Muscle of leg (tissue), 11 donors: ENCODE measurements around the gene PLXNB2. TPM values are rescaled to one million over a fixed set of nuclear protein-coding genes. Genes with fewer than 3 reads are reported as not detected.
"Not testable (repeated sequence)": the region's sequence is repeated elsewhere in the genome, so short reads cannot be mapped to it uniquely, and the experiment has no call there.

Source experiments
- DNase-seq: peaks from one replicate; pipeline ENCODE4 v3.0.0; 2013
- H3K27ac ChIP-seq: one replicate; pipeline ENCODE4 v1.5.1; 2013; ENCODE audit warnings: mild to moderate bottlenecking, low read length, control low read depth
- H3K27me3 ChIP-seq: one replicate; pipeline ENCODE4 v1.6.1; 2013; ENCODE audit warnings: low read length; ENCODE audit not compliant: control insufficient read depth, insufficient read depth
- H3K36me3 ChIP-seq: one replicate; pipeline ENCODE4 v1.6.1; 2013; ENCODE audit warnings: low read length; ENCODE audit not compliant: control insufficient read depth, insufficient read depth
- H3K4me1 ChIP-seq: one replicate; pipeline ENCODE4 v1.6.1; 2013; ENCODE audit warnings: low read length; ENCODE audit not compliant: control insufficient read depth, insufficient read depth
- H3K4me3 ChIP-seq: one replicate; pipeline ENCODE4 v1.5.1; 2013; ENCODE audit warnings: low read length, control low read depth
- H3K9me3 ChIP-seq: replicated peaks from 2 replicates; pipeline ENCODE4 v1.6.1; 2013; ENCODE audit warnings: low read depth, low read length; ENCODE audit not compliant: control insufficient read depth
- WGBS: methylation state at CpG from one replicate; pipeline ENCODE4 v1.1.5; 2013; ENCODE audit warnings: missing lambda C conversion rate; ENCODE audit not compliant: insufficient coverage; 5-methylcytosine and 5-hydroxymethylcytosine counted together
- polyA plus RNA-seq, 8 donors: library from polyadenylated mRNA; unstranded; fragments of 120-200 nt; gene quantifications; one replicate each; pipeline versions ENCODE4 v1.2.1 to v1.2.3, GENCODE V29; 2013; ENCODE audit warnings: inconsistent platforms in 1 of 8, low replicate concordance in 1 of 8; ENCODE audit not compliant: insufficient read length in 8 of 8, insufficient read depth in 1 of 8
- total RNA-seq: library from RNA; stranded (reverse); fragments of 120-200 nt; gene quantifications from one replicate; pipeline ENCODE4 v1.2.4, GENCODE V29; 2013

Gene PLXNB2
- total and polyA plus RNA-seq, 9 donors = 36.9 to 110 (median 93.3) TPM

DNA sequence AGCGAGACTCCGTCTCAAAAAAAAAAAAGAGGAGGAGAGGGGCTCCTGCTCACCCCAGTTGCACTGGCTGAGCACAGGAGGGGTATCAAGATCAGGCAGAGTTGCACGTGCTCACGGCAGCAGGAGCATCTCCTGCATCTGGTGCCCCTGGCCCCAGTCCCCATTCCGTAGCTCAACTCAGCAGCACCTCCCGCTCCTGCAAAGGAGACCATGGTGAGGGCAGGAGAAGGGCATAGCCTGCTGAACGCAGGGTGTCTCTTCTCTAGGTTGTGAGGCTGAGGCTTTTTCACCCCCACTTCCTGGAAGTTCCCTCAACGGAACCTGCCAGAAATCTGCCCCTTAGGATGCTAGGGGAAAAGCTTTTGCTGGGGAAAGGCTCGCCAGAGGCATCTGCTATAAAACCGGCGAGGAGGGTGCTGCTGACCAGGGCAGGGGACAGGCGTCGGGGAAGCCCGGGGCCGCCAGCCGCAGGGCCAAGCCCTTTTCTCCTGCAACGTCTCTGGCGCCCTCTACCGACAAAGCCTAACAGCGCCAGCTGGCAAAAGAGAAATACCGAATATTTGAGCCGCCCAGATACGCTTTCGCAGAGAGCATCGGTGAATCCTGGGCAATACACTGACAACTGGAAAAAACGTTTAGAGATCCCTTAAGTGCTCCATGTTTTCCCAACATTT lies 34.7 kb upstream of the PLXNB2 start:
- peak; percentile 94 for DNase-seq
- 1% methylated on average over 19 of the region's 26 CpGs for WGBS

DNA sequence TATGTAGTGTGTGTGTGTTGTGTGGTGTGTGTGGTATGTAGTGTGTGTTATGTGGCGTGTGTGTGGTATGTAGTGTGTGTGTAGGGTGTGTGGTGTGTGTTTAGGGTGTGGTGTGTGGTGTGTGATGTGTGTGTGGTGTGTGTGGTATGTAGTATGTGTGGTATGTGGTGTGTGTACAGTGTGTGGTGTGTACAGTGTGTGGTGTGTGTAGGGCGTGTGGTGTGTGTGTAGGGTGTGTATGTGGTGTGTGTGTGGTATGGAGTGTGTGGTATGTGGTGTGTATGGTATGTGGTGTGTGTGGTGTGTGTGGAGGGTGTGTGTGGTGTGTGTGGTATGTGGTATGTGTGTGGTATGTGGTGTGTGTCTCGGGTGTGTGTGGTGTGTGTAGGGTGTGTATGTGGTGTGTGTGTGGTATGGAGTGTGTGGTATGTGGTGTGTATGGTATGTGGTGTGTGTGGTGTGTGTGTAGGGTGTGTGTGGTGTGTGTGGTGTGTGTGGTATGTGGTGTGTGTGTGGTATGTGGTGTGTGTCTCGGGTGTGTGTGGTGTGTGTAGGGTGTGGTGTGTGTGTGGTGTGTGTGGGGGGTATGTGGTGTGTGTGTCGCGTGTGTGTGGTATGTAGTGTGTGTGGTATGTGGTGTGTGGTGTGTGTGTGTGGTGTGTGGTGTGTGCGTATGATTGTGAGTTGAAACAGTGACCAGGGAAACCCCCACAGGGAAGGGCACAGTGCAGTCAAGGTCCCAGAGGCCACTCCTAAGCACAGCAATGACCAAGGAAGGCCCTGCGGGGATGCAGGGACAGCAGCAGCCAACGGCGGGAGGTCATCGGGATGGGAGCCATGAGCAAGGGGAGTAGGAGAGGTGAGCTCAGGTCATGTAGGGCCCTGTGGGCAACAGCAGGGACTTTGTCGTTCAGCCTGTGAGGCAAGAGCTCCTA lies 32.8 kb upstream of the PLXNB2 start:
- peaks cover 7% of the 10 kb centered on the region for H3K4me1 ChIP-seq
- no peaks in the 10 kb centered on the region for H3K9me3 ChIP-seq
- no peak overlapping the region for H3K27ac ChIP-seq
- H3K36me3 ChIP-seq = no peaks in the 10 kb centered on the region
- no peaks in the 10 kb centered on the region for H3K27me3 ChIP-seq
- no peak overlapping the region for H3K4me3 ChIP-seq
- no peak for DNase-seq
- WGBS = 59% methylated on average over 7 of the region's 12 CpGs

More for the DNA sequence above, 34.7 kb upstream of the PLXNB2 start:
- H3K9me3 ChIP-seq = no peaks in the 10 kb centered on the region
- peak overlapping the region; percentile 52 for H3K4me3 ChIP-seq
- peaks cover 2% of the 10 kb centered on the region for H3K36me3 ChIP-seq
- H3K4me1 ChIP-seq = peaks cover 13% of the 10 kb centered on the region
- H3K27ac ChIP-seq = no peak overlapping the region
- no peaks in the 10 kb centered on the region for H3K27me3 ChIP-seq

DNA sequence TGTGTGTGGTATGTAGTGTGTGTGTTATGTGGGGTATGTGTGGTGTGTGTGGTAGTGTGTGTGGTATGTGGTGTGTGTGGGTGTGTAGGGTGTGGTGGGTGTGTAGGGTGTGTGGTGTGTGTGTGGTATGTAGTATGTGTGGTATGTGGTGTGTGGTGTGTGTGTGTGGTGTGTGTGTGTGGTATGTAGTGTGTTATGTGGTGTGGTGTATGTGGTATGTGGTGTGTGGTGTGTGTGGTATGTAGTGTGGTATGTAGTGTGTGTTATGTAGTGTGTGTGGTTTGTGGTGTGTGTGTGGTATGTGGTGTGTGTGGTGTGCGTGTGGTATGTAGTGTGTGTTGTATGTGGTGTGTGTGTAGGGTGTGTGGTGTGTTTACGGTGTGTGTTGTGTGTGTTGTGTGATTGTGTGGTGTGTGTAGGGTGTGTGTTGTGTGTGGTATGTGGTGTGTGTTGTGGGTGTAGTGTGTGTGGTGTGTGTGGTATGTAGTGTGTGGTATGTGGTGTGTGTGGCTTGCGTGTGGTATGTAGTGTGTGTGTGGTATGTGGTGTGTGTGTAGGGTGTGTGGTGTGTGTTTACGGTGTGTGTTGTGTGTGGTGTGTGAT lies 31.5 kb upstream of the PLXNB2 start:
- 94% methylated on average over 4 of the region's 4 CpGs for WGBS
- Histone ChIP-seq H3K4me1 (peaks cover 7% of the 10 kb centered on the region), H3K36me3 (no peaks in the 10 kb centered on the region), H3K27ac (no peak overlapping the region), H3K9me3 (no peaks in the 10 kb centered on the region), H3K4me3 (no peak overlapping the region), H3K27me3 (no peaks in the 10 kb centered on the region)
- DNase-seq = no peak

DNA sequence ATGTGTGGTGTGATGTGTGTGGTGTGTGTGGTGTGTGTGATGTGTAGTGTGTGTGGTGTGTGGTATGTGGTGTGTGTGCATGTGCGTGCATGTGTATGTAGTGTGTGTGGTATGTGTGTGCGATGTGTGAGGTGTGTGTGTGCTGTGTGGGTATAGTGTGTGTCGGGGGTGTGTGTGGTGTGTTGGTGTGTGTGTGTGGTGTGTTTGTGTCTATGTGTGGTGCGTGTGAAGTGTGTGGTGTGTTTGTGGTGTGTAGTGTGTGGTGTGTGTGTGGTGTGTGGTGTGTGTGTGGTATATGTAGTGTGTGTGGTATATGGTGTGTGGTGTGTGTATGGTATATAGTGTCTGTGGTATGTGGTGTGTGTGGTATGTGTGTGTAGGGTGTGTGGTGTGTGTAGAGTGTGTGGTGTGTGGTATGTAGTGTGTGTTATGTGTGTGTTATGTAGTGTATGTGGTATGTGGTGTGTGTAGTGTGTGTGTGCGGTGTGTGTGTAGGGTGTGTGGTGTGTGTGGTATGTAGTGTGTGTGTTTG lies 30.7 kb upstream of the PLXNB2 start:
- 100% methylated on average over 5 of the region's 5 CpGs for WGBS
- Histone ChIP-seq H3K4me1 (peaks cover 7% of the 10 kb centered on the region), H3K27me3 (no peaks in the 10 kb centered on the region), H3K9me3 (no peaks in the 10 kb centered on the region), H3K27ac (no peak overlapping the region), H3K4me3 (no peak overlapping the region), H3K36me3 (no peaks in the 10 kb centered on the region)
- DNase-seq = no peak

DNA sequence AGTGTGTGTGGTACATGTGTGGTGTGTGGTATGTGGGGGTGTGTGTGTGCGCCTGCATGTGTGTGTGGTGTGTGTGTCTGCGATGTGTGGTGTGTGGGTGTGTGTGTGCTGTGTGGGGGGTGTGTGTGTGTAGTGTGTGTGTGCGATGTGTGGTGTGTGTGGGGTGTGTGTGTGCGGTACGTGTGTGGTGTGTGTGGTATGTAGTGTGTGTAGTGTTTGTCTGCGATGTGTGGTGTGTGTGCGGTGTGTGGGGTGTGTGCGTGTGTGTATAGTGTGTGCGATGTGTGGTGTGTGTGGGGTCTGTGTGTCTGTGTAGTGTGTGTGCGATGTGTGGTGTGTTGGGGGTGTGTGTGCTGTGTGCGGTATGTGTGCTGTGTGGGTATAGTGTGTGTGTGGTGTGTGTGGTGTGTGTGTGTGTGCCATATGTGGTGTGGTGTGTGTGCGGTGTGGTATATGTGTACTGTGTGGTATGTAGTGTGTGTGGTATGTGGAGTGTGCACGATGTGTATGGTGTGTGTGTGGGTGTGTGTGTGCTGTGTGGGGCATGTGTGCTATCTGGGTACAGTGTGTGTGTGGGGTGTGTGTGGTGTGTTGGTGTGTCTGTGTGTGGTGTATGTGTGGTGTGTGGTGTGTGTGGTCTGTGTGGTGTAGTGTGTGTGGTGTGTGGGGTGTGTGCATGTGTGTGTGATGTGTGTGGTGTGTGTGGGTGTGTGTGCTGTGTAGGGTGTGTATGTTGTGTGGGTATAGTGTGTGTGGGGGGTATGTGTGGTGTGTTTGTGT lies 30.0 kb upstream of the PLXNB2 start:
- Histone ChIP-seq H3K4me1 (peaks cover 5% of the 10 kb centered on the region), H3K36me3 (no peaks in the 10 kb centered on the region), H3K27ac (no peak overlapping the region), H3K4me3 (no peak overlapping the region), H3K9me3 (no peaks in the 10 kb centered on the region), H3K27me3 (no peaks in the 10 kb centered on the region)
- no peak for DNase-seq
- WGBS = over 99% methylated on average over 12 of the region's 13 CpGs

DNA sequence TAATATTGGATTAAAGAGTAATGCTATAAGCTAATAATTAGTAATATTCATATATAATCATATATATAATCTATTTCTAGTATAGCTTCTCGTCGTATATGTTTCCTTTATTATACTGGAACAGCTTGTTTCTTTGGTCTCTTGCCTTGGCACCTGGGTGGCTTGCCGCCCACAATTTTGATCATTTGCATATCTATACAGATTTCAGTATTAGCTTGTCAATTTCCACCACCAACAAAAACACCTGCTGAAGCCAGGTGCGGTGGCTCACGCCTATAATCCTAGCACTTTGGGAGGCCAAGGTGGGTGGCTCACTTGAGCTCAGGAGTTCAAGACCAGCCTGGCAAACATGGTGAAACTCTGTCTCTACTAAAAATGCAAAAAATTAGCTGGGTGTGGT lies 27.0 kb upstream of the PLXNB2 start:
- not testable (repeated sequence) for DNase-seq

DNA sequence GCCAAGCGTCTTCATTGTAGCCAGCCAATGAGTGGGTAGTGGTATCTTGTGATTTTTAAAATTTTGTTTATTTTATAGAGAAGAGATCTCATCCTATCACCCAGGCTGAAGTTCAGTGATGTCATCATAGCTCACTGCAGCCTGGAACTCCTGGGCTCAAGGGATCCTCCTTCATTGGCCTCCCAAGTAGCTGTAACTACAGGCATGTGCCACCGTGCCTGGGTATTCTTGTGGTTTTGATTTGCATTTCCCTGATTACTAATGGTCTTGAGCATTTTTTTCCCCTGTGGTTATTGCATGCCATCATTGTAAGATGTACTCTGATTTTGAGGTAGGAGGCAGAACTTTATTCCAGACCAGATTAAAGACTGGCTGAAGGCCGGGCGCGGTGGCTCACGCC lies 21.8 kb upstream of the PLXNB2 start:
- Histone ChIP-seq H3K27ac (no peak overlapping the region), H3K36me3 (no peaks in the 10 kb centered on the region), H3K4me1 (peaks cover 15% of the 10 kb centered on the region), H3K4me3 (no peak overlapping the region), H3K27me3 (no peaks in the 10 kb centered on the region), H3K9me3 (no peaks in the 10 kb centered on the region)
- DNase-seq = no peak
- WGBS = 100% methylated on average over 4 of the region's 6 CpGs

More for the DNA sequence above, 27.0 kb upstream of the PLXNB2 start:
- H3K4me1 ChIP-seq, H3K27ac ChIP-seq, H3K27me3 ChIP-seq, H3K9me3 ChIP-seq, H3K36me3 ChIP-seq, H3K4me3 ChIP-seq: not testable (repeated sequence)
- WGBS = 82% methylated on average over 2 of the region's 5 CpGs

DNA sequence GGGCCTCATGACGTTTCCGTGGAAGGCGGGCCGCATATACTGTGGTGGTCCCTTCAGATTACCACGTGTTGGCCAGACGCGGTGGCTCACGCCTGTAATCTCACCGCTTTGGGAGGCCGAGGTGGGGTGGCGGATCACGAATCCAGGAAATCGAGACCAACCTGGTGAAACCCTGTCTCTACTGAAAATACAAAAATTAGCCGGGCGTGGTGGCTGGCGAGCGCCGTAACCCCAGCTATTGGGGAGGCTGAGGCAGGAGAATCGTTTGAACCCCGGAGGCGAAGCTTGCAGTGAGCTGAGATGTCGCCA lies 20.2 kb upstream of the PLXNB2 start:
- H3K27me3 ChIP-seq = no peaks in the 10 kb centered on the region
- 55% methylated on average over 10 of the region's 22 CpGs for WGBS
- H3K27ac ChIP-seq = peak overlapping the region; percentile 74

DNA sequence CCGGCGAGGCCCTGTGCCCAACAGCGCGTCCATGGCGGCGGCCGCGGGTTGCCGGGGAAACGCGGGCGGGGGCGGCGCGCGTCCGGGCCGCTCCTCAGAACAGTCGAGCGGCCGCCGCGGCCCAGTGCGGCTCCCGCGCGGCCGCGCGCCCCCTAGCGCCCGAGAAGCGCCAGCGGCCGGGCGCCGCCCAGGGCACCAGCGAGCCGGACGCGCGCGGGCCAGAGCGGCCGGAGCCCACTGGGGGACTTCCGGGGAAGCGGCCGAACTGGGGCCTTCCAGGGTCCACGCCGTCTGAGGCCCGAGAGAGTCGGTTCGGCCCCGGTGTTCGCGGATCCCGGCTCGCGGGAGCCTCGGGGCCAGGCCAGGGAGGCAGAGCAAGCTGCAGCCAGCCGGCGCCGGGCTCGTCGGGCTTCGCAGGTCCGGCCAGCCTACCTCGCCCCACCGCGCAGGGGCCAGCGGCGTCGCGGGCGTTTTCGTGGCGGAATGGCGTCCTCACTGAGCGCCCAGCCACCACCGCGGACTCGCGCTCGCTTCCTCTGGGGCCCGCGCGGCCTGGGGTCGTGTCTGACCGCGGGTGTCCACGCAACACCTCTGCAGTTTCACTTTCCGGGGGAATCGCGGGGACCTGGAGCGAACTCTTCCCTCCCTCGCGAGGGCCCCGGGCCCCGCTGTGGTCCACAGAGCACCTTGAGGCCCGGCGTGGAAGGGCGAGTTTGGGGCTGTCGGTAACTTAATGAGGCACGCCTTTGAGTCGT lies 19.7 kb upstream of the PLXNB2 start, which contains the start of gene DENND6B:
Gene DENND6B, minus strand, starts transcription at position 57 of the 755 bp plus-strand sequence. Its CDS starts 24 bp downstream, at position 33.
- Histone ChIP-seq H3K9me3 (no peaks in the 10 kb centered on the region), H3K36me3 (no peaks in the 10 kb centered on the region), H3K4me3 (peak within 1 kb of the TSS; percentile 61), H3K27me3 (no peaks in the 10 kb centered on the region), H3K27ac (peak within 1 kb of the TSS; percentile 74), H3K4me1 (peaks cover 15% of the 10 kb centered on the region)
- peak; percentile 94 for DNase-seq
- under 1% methylated on average over 91 of the region's 105 CpGs for WGBS

More for the DNA sequence above, 20.2 kb upstream of the PLXNB2 start:
- Histone ChIP-seq H3K9me3 (no peaks in the 10 kb centered on the region), H3K36me3 (no peaks in the 10 kb centered on the region), H3K4me3 (peak overlapping the region; percentile 61), H3K4me1 (peaks cover 15% of the 10 kb centered on the region)
- DNase-seq = no peak
